HG03521 (cell line): Measurements from ENCODE around the gene MAP10.

Source experiments
- ATAC-seq: cut with Tn5 transposase; IDR thresholded peaks from one replicate; pipeline ENCODE4 v1.9.1; 2021; ENCODE audit warnings: mild to moderate bottlenecking, moderate library complexity; ENCODE audit not compliant: unreplicated experiment

Gene MAP10

GRCh38 chr1:232853994-232854797, 49.0 kb downstream of the MAP10 start:
- no peak for ATAC-seq

GRCh38 chr1:232854798-232855159, 49.6 kb downstream of the MAP10 start:
- ATAC-seq, result no peak

GRCh38 chr1:232856541-232856940, 51.3 kb downstream of the MAP10 start:
- no peak for ATAC-seq
